Smooth muscle cell (in vitro differentiated cells): Measurements from ENCODE around the gene NDP. TPM values are rescaled to one million over a fixed set of nuclear protein-coding genes. Genes with fewer than 3 reads are reported as not detected.

ENCODE experiments used
- DNase-seq: peaks from one replicate; lab custom pipeline; 2025; ENCODE audit not compliant: unreplicated experiment; lab: John Stamatoyannopoulos, UW
- H2AFZ ChIP-seq: fragments of 200-600 bp; sonication (generic); 2 replicates; pipeline ENCODE4 v1.6.0; 2016; ENCODE audit warnings: antibody characterized with exemption, low read depth, mild to moderate bottlenecking
- H3F3A ChIP-seq: fragments of 200-600 bp; sonication (generic); 2 replicates; pipeline ENCODE4 v1.6.0; 2017; ENCODE audit warnings: antibody characterized with exemption, low read depth
- H3K27ac ChIP-seq: fragments of 200-600 bp; sonication (generic); 2 replicates; pipeline ENCODE4 v1.5.1; 2016; ENCODE audit warnings: low read depth, mild to moderate bottlenecking
- H3K27me3 ChIP-seq: fragments of 200-600 bp; sonication (generic); 2 replicates; pipeline ENCODE4 v1.6.1; 2016; ENCODE audit warnings: low read depth, mild to moderate bottlenecking
- H3K36me3 ChIP-seq: fragments of 200-600 bp; sonication (generic); 2 replicates; pipeline ENCODE4 v1.5.1; 2016; ENCODE audit warnings: low read depth
- H3K4me1 ChIP-seq: fragments of 200-600 bp; sonication (generic); 2 replicates; pipeline ENCODE4 v1.5.1; 2016; ENCODE audit warnings: low read depth
- H3K4me2 ChIP-seq: fragments of 200-600 bp; sonication (generic); 2 replicates; pipeline ENCODE4 v1.6.0; 2016; ENCODE audit warnings: mild to moderate bottlenecking
- H3K4me3 ChIP-seq: fragments of 200-600 bp; sonication (generic); 2 replicates; pipeline ENCODE4 v1.5.1; 2016; ENCODE audit warnings: mild to moderate bottlenecking
- H3K79me2 ChIP-seq: fragments of 200-600 bp; sonication (generic); 2 replicates; pipeline ENCODE4 v1.6.0; 2016; ENCODE audit warnings: low read depth, mild to moderate bottlenecking
- H3K9ac ChIP-seq: fragments of 200-600 bp; sonication (generic); 2 replicates; pipeline ENCODE4 v1.6.0; 2016; ENCODE audit warnings: low read depth
- H3K9me3 ChIP-seq: fragments of 200-600 bp; sonication (generic); replicated peaks from 2 replicates; pipeline ENCODE4 v1.5.1; 2016; ENCODE audit warnings: low read depth
- H4K20me1 ChIP-seq: fragments of 200-600 bp; sonication (generic); 2 replicates; pipeline ENCODE4 v1.6.0; 2016; ENCODE audit warnings: low read depth
- WGBS: methylation state at CpG from one replicate; pipeline ENCODE4 v1.1.7; 2016; ENCODE audit warnings: low lambda C conversion rate; 5-methylcytosine and 5-hydroxymethylcytosine counted together
- polyA plus RNA-seq: library from polyadenylated mRNA; unstranded; fragments of >200 nt; fragmentation: Nextera tagmentation; extraction: Ambion mirVana; gene quantifications from 2 replicates; pipeline ENCODE4 v1.2.1, GENCODE V29; 2016
- total RNA-seq: library from RNA; depleted of rRNA; stranded (reverse); fragments of >200 nt; gene quantifications from 2 replicates; pipeline ENCODE4 v1.2.3, GENCODE V29; 2014
- TF ChIP-seq, protein P1 (sequence below): fragments of 200-600 bp; sonication (generic); IDR thresholded peaks from 2 replicates; pipeline ENCODE4 v1.5.1; 2017; ENCODE audit warnings: borderline replicate concordance, mild to moderate bottlenecking, antibody characterized with exemption; ENCODE audit not compliant: insufficient read depth, poor library complexity, severe bottlenecking

NDP gene
- total and polyA plus RNA-seq, 2 experiments from 2014 or later = 0.88 to 1.5 TPM

- H3K4me2 ChIP-seq = peak overlapping the region; percentile 19
- H4K20me1 ChIP-seq = no peaks in the 10 kb centered on the region
- no peaks in the 10 kb centered on the region for H3K4me1 ChIP-seq
- H3K36me3 ChIP-seq = no peaks in the 10 kb centered on the region
- H3K79me2 ChIP-seq = no peaks in the 10 kb centered on the region
- no peak overlapping the region for H3K4me3 ChIP-seq
- no peaks in the 10 kb centered on the region for H3K27me3 ChIP-seq
- no peaks in the 10 kb centered on the region for H3F3A ChIP-seq
- H3K9me3 ChIP-seq = no peaks in the 10 kb centered on the region
- no peak for DNase-seq
- no peak overlapping the region for H3K9ac ChIP-seq
- no peak overlapping the region for H2AFZ ChIP-seq
- peak overlapping the region; percentile 23 for H3K27ac ChIP-seq
- 43% methylated on average over 5 of the region's 5 CpGs for WGBS
- TF ChIP-seq, protein P1, sequence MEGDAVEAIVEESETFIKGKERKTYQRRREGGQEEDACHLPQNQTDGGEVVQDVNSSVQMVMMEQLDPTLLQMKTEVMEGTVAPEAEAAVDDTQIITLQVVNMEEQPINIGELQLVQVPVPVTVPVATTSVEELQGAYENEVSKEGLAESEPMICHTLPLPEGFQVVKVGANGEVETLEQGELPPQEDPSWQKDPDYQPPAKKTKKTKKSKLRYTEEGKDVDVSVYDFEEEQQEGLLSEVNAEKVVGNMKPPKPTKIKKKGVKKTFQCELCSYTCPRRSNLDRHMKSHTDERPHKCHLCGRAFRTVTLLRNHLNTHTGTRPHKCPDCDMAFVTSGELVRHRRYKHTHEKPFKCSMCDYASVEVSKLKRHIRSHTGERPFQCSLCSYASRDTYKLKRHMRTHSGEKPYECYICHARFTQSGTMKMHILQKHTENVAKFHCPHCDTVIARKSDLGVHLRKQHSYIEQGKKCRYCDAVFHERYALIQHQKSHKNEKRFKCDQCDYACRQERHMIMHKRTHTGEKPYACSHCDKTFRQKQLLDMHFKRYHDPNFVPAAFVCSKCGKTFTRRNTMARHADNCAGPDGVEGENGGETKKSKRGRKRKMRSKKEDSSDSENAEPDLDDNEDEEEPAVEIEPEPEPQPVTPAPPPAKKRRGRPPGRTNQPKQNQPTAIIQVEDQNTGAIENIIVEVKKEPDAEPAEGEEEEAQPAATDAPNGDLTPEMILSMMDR = no peak
Observed at GRCh38 chrX:43970528-43970927, 2.7 kb downstream of the NDP start.

- Histone ChIP-seq H3K27ac (peak overlapping the region; percentile 23), H3K79me2 (no peaks in the 10 kb centered on the region), H3K27me3 (no peaks in the 10 kb centered on the region), H2AFZ (no peak overlapping the region), H3K4me1 (no peaks in the 10 kb centered on the region), H3K9me3 (no peaks in the 10 kb centered on the region), H4K20me1 (no peaks in the 10 kb centered on the region), H3K4me2 (no peak overlapping the region), H3K9ac (no peak overlapping the region), H3K36me3 (no peaks in the 10 kb centered on the region), H3K4me3 (no peak overlapping the region), H3F3A (no peaks in the 10 kb centered on the region)
- TF ChIP-seq, protein P1 = no peak
- 74% methylated on average over 19 of the region's 19 CpGs for WGBS
- DNase-seq = no peak
Observed at GRCh38 chrX:43969504-43970501, 3.4 kb downstream of the NDP start.

DNA sequence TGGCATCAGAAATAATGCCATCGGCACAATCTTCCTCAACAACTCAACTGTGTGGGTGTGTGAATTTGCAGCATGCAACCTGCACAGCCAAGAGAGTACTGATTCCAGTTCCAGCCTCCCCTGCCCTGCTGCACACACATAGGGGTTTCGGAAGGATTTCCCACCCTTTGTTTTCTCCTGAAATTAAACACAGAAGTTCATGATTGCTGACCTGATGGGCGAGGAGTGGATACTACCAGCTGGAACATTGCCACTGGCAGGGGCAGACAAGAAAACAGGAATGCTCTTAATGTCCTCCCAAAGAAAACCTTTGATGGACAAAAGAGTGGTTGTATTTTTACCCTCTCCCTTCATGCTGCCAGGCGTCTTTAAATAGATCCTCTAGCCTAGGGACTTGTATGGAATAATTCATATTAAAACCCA lies 4.8 kb downstream of the NDP start:
- Histone ChIP-seq H4K20me1 (no peaks in the 10 kb centered on the region), H3K27ac (no peak overlapping the region), H3K4me1 (no peaks in the 10 kb centered on the region), H3K4me3 (no peak overlapping the region), H3K79me2 (no peaks in the 10 kb centered on the region), H3K4me2 (no peak overlapping the region), H2AFZ (no peak overlapping the region), H3K36me3 (no peaks in the 10 kb centered on the region), H3K27me3 (no peaks in the 10 kb centered on the region), H3K9ac (no peak overlapping the region), H3K9me3 (no peaks in the 10 kb centered on the region), H3F3A (no peaks in the 10 kb centered on the region)
- WGBS = 83% methylated on average over 4 of the region's 4 CpGs
- no peak for DNase-seq
- TF ChIP-seq, protein P1 = no peak
